AG04450 (cell line): ENCODE measurements around the gene EIF5B. TPM values are rescaled to one million over a fixed set of nuclear protein-coding genes. Genes with fewer than 3 reads are reported as not detected.
"Not testable (repeated sequence)": the region's sequence is repeated elsewhere in the genome, so short reads cannot be mapped to it uniquely, and the experiment has no call there.

Source experiments
- CTCF ChIA-PET: fragments of 300-600, 350-600 bp; formaldehyde crosslinking; extraction: SDS; loops from one replicate; lab custom pipeline; 2022; ENCODE audit warnings: antibody characterized with exemption, inconsistent platforms; lab: Charles Lee
- POLR2A ChIA-PET: fragments of 350-600 bp; formaldehyde crosslinking; extraction: SDS; loops from one replicate; lab custom pipeline; 2021; ENCODE audit warnings: antibody characterized with exemption, inconsistent platforms; lab: Yijun Ruan, JAX
- DNase-seq: peaks from one replicate; pipeline ENCODE4 v3.0.0-alpha.2; 2011; ENCODE audit warnings: low read depth, low spot score
- H3K27ac ChIP-seq: one replicate; pipeline ENCODE4 v1.5.1; 2012; ENCODE audit warnings: low read depth, low read length, control low read depth
- H3K27me3 ChIP-seq: one replicate; pipeline ENCODE4 v1.6.0; 2012; ENCODE audit warnings: low read length; ENCODE audit not compliant: control insufficient read depth, insufficient read depth
- H3K4me3 ChIP-seq: 2 replicates; pipeline ENCODE4 v1.5.1; 2011; ENCODE audit warnings: mild to moderate bottlenecking, low read depth, low read length, control low read depth
- H3K9me3 ChIP-seq: 2 replicates; pipeline ENCODE4 v1.5.1; 2012; ENCODE audit warnings: low read length; ENCODE audit not compliant: control insufficient read depth, insufficient read depth
- CTCF ChIP-seq: IDR thresholded peaks from 2 replicates; pipeline ENCODE4 v1.5.1; 2011; ENCODE audit warnings: low read depth, low read length, control low read depth, inconsistent platforms
- polyA plus RNA-seq: library from polyadenylated mRNA; depleted of rRNA; stranded (reverse); fragments of >200 nt; gene quantifications from 2 replicates; pipeline ENCODE4 v1.2.3, GENCODE V29; 2011

The EIF5B gene
- polyA plus RNA-seq, 1 experiment = 18.7 TPM

DNA sequence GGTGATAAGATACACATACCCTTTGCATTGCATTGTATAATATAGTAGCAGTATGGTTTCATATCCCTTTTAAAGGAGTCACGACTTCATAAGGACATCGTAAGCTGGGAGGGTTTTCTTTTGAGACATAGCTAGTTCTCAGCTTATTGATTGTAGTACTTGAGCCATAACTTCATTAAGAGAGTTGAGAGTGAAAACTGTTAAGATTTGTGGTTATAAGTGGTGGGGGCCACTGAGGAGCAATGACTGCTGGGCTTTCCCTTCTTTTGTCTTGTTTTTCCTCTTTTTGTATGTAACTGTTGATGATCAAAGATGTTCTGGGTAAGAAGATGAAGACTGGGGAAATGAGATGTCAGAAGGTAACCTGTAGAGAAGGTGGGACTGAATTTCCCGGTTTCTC is 11.0 kb downstream of the EIF5B start:
- no peaks in the 10 kb centered on the region for H3K9me3 ChIP-seq
- no peaks in the 10 kb centered on the region for H3K27me3 ChIP-seq
- TF ChIP-seq CTCF = no peak
- ChIA-PET CTCF (interaction anchor here (2.1 kb wide), 1 partner anchor 11 kb away, joined by 12 read pairs; the partner anchor contains the start of gene EIF5B), POLR2A (interaction anchor here (2.0 kb wide), 1 partner anchor 11 kb away, joined by 5 read pairs; the partner anchor contains the start of gene EIF5B)
- DNase-seq = no peak
- H3K4me3 ChIP-seq = no peak overlapping the region
- no peak overlapping the region for H3K27ac ChIP-seq

DNA sequence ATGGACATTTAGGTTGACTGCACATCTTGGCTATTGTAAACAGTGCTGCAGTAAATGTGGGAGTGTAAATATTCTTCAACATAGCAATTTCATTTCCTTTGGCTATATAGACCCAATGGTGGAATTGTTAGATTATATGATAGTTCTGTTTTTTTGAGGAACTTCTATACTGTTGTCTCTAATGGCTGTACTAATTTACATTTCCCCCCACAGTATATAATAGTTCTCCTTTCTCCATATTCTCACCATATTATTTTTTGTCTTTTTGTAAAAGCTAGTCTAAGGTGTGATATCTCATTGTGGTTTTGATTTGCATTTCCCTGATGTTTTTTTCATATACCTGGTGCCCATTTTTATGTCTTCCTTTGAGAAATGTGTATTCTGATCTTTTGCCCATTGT is 13.0 kb downstream of the EIF5B start:
- Histone ChIP-seq H3K27ac (no peak overlapping the region), H3K9me3 (no peaks in the 10 kb centered on the region), H3K4me3 (no peak overlapping the region), H3K27me3 (no peaks in the 10 kb centered on the region)
- no peak for DNase-seq
- CTCF ChIA-PET = no interaction called here
- no peak for TF ChIP-seq CTCF
- POLR2A ChIA-PET = no interaction called here

DNA sequence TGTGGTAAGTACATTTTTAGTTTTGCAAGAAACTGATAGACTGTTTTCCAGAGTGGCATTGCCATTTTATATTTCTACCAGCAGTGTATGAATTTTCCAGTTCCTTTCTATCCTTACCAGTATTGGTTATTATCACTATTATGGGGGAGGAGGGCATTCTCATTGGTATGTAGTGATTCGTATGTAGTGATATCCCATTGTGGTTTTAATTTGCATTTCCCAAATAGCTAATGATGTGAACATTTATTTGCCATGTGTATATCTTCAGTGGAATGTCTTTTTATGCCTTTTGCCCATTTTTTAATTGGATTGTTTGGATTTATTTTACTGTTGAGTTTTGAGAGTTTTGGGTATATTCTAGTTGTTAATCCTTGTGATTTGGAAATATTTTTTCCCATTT is 16.9 kb downstream of the EIF5B start:
- DNase-seq = no peak
- Histone ChIP-seq H3K27ac (no peak overlapping the region), H3K27me3 (no peaks in the 10 kb centered on the region), H3K4me3 (no peak overlapping the region), H3K9me3 (no peaks in the 10 kb centered on the region)
- POLR2A ChIA-PET = no interaction called here
- CTCF ChIA-PET = interaction anchor here (0.9 kb wide), 1 partner anchor 908 kb away, joined by 3 read pairs; no protein-coding TSS in a partner anchor
- TF ChIP-seq CTCF = no peak

DNA sequence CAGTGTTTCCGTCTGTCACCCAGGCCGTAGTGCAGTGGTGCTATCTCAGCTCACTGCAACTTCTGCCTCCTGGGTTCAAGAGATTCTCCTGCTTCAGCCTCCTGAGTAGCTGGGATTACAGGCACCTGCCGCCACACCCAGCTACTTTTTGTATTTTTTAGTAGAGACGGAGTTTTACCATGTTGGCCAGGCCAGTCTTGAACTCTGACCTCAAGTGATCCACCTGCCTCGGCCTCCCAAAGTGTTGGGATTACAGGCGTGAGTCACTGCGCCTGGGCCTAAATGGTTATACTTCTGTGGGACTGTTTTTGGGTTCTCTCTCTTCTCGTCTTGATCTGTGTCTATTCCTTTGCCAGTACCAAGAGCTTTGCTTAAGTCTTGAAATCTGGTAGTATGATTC is 17.6 kb downstream of the EIF5B start:
- H3K9me3 ChIP-seq, CTCF ChIA-PET, H3K4me3 ChIP-seq, DNase-seq, H3K27me3 ChIP-seq, H3K27ac ChIP-seq, POLR2A ChIA-PET: not testable (repeated sequence)

- Histone ChIP-seq H3K9me3 (no peaks in the 10 kb centered on the region), H3K4me3 (no peak overlapping the region), H3K27me3 (no peaks in the 10 kb centered on the region), H3K27ac (no peak overlapping the region)
- CTCF ChIA-PET = interaction anchor here (2.3 kb wide), 1 partner anchor 20 kb away, joined by 12 read pairs; the partner anchor contains the start of genes EIF5B and TXNDC9
- DNase-seq = no peak
- no peak for TF ChIP-seq CTCF
- POLR2A ChIA-PET = no interaction called here
Measured at GRCh38 chr2:99356853-99357252, 19.7 kb downstream of the EIF5B start.
